Kidney (tissue), 14 donors: ENCODE measurements around the gene SLC10A6. TPM values are rescaled to one million over a fixed set of nuclear protein-coding genes. Genes with fewer than 3 reads are reported as not detected.
A peak's percentile ranks its signal among the peaks of the same experiment; 100 is the strongest.

ENCODE experiments used
- DNase-seq, 5 donors: peaks; one replicate each; pipeline ENCODE4 v3.0.0-alpha.2; 2013 to 2020
- FAIRE-seq: peaks from 2 replicates; lab custom pipeline; 2012; peaks lifted over from hg19 to GRCh38; lab: Jason Lieb, UNC
- H3K27ac ChIP-seq, 2 donors: one replicate each; pipeline ENCODE4 v1.7.0; 2013; ENCODE audit warnings: low read depth in 2 of 2, low read length in 2 of 2, inconsistent platforms in 1 of 2
- H3K27me3 ChIP-seq: one replicate; pipeline ENCODE4 v1.7.1; 2013; ENCODE audit warnings: low read length, inconsistent platforms; ENCODE audit not compliant: control insufficient read depth, insufficient read depth
- H3K36me3 ChIP-seq, 3 donors: one replicate each; pipeline versions ENCODE4 v1.7.0 to v1.7.1; 2013; ENCODE audit warnings: low read length in 3 of 3, control low read depth in 1 of 3, inconsistent platforms in 1 of 3; ENCODE audit not compliant: insufficient read depth in 3 of 3, control insufficient read depth in 2 of 3
- H3K4me1 ChIP-seq, 3 donors: one replicate each; pipeline versions ENCODE4 v1.7.0 to v1.7.1; 2013; ENCODE audit warnings: low read length in 3 of 3, inconsistent platforms in 1 of 3, low read depth in 1 of 3; ENCODE audit not compliant: control insufficient read depth in 2 of 3, insufficient read depth in 2 of 3
- H3K4me3 ChIP-seq, 3 donors: one replicate each; pipeline versions ENCODE4 v1.7.0 to v1.8.1; 2013; ENCODE audit warnings: low read length in 3 of 3, control low read depth in 1 of 3, inconsistent platforms in 1 of 3
- H3K9ac ChIP-seq, 3 donors: one replicate each; pipeline versions ENCODE4 v1.7.0 to v1.7.1; 2013; ENCODE audit warnings: low read length in 3 of 3, control low read depth in 1 of 3, inconsistent platforms in 1 of 3
- H3K9me3 ChIP-seq, 3 donors: one replicate each; pipeline versions ENCODE4 v1.7.0 to v1.7.1; 2013; ENCODE audit warnings: low read length in 3 of 3, control low read depth in 1 of 3, inconsistent platforms in 1 of 3; ENCODE audit not compliant: control insufficient read depth in 2 of 3, insufficient read depth in 1 of 3
- intact Hi-C: fragments of 100-400 bp; cut with DNase I; formaldehyde crosslinking; loops from one replicate; pipeline ENCODE4 v1.11.1; 2022
- polyA plus RNA-seq: library from polyadenylated mRNA; stranded (reverse); fragments of 350-450 nt; fragmentation: Illumina TruSeq; extraction: RNeasy Lipid Tissue Mini Kit (QIAGEN cat#74804); gene quantifications from one replicate; pipeline ENCODE4 v1.2.3, GENCODE V29; 2014; ENCODE audit warnings: low read depth, low replicate concordance; ENCODE audit not compliant: insufficient read depth
- total RNA-seq: library from RNA; stranded (reverse); fragmentation: NEBNext Ultra II Directional; extraction: Animal tissue kit (Norgen Biotek cat#: 25700); gene quantifications from one replicate; pipeline ENCODE4 v1.2.1, GENCODE V29; 2021
- TF ChIP-seq, protein P1 (sequence below): IDR thresholded peaks from 3 replicates; pipeline ENCODE4 v1.5.1; 2012; ENCODE audit warnings: mild to moderate bottlenecking, moderate library complexity, borderline replicate concordance; ENCODE audit not compliant: insufficient read depth; ENCODE audit errors: extremely low read depth
- donor health status: control.
- donor health status: control.
- donor health status: control.
- donor health status: control.
- donor health status: control.
- donor health status: DM: yes; HTN: yes; CAD: no.
- donor health status: Normal renal cell carcinoma (clear cell type).

Gene SLC10A6
- total and polyA plus RNA-seq, 2 donors from 2014 or later: 1.4 TPM; not detected in 1

DNA sequence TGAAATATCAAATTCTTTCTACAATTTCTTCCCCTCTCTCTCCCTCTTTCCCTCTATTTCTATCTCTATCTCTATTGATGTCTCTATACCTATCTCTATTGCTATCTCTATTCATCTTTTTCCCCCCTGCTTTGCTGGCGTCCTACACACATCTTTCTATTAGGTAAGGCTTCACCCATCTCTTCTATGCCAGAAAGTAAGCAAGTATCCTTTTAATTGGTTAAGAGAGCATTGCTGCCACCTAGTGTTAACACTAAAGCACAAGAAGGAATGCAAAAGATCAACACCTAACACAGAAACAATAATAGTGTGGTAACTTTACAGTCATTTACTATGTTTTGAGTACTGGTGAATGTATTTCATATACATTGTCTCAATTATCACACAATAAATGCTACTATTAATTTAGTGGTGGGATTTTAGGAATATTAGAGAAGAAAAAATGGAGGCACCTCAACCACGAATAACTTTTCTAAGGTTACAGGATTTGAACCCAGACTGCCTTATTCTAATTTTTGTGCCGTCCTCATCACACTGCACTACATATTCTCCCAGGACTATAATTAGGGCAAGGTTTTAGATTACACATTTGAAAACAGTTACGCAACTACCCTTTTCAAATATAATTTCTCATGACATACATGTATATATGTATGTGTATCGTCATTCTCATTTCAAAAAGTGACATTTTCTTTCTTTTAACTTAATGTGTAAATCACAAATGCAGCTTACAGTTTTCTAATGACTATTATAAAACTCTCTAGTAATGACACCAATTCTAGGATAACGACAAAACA lies 46.7 kb upstream of the SLC10A6 start:
- DNase-seq (peak in 2 of 5 donors; percentile 78 to 90), FAIRE-seq (peak; percentile 98)
- no peaks in the 10 kb centered on the region for H3K27me3 ChIP-seq
- no peak overlapping the region for H3K4me3 ChIP-seq
- H3K9me3 ChIP-seq: no peaks in the 10 kb centered on the region
- intact Hi-C loops: no loop called here
- TF ChIP-seq, protein P1, sequence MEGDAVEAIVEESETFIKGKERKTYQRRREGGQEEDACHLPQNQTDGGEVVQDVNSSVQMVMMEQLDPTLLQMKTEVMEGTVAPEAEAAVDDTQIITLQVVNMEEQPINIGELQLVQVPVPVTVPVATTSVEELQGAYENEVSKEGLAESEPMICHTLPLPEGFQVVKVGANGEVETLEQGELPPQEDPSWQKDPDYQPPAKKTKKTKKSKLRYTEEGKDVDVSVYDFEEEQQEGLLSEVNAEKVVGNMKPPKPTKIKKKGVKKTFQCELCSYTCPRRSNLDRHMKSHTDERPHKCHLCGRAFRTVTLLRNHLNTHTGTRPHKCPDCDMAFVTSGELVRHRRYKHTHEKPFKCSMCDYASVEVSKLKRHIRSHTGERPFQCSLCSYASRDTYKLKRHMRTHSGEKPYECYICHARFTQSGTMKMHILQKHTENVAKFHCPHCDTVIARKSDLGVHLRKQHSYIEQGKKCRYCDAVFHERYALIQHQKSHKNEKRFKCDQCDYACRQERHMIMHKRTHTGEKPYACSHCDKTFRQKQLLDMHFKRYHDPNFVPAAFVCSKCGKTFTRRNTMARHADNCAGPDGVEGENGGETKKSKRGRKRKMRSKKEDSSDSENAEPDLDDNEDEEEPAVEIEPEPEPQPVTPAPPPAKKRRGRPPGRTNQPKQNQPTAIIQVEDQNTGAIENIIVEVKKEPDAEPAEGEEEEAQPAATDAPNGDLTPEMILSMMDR: peak; percentile 78
- no peak overlapping the region for H3K27ac ChIP-seq
- no peak overlapping the region for H3K9ac ChIP-seq
- H3K36me3 ChIP-seq: no peaks in the 10 kb centered on the region
- H3K4me1 ChIP-seq: peaks cover 0 to 2% (median 0%) of the 10 kb centered on the region in 3 donors

DNA sequence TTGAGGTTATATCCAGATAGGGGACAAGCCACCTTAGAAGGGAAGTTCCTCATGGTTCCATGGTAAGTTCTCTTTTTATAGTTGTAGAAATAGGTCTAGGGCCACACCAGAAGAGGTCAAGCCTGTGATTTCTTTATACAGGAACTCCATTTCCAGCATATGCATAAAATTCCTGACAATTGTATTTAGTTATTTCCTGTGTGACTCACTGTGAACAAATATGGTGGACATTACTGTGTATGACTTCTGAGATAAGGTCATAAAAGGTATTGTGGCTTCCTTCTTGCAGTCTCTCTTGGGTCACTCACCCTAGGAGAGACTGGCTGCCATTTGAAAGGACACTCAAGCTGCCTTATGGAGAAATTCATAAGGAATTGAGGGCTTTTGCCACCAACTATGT lies 45.3 kb upstream of the SLC10A6 start:
- DNase-seq (no peak), FAIRE-seq (no peak)
- intact Hi-C loops: loop anchor here (5.0 kb wide), 1 partner anchor 392 kb away; no protein-coding TSS in a partner anchor
- Histone ChIP-seq H3K9ac (no peak overlapping the region), H3K27ac (no peak overlapping the region), H3K4me3 (no peak overlapping the region), H3K9me3 (no peaks in the 10 kb centered on the region), H3K27me3 (no peaks in the 10 kb centered on the region), H3K36me3 (no peaks in the 10 kb centered on the region), H3K4me1 (peaks cover 0 to 2% (median 0%) of the 10 kb centered on the region in 3 donors)
- TF ChIP-seq, protein P1: no peak

DNA sequence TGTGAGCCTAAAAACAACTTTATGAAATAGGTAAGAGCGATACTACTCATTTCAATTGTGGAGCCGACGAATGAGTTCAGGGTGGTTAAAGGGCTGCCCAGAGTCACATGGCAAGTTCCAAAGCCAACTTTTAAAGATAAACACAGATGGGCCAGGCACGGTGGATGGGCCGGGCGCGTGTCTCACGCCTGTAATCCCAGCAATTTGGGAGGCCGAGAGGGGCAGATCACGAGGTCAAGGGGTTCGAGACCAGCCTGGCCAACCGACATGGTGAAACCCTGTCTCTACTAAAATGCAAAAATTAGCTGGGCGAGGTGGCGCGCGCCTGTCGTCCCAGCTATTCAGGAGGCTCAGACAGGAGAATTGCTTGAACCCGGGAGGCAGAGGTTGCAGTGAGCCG lies 44.0 kb upstream of the SLC10A6 start:
- no peak for FAIRE-seq
- DNase-seq: no peak
- Histone ChIP-seq H3K4me1 (peaks cover 0 to 2% (median 0%) of the 10 kb centered on the region in 3 donors), H3K27ac (no peak overlapping the region), H3K9ac (peak overlapping the region in 1 of 3 donors; percentile 91), H3K36me3 (no peaks in the 10 kb centered on the region), H3K4me3 (peak overlapping the region in 1 of 3 donors; percentile 75), H3K27me3 (no peaks in the 10 kb centered on the region), H3K9me3 (no peaks in the 10 kb centered on the region)
- TF ChIP-seq, protein P1: no peak
- intact Hi-C loops: loop anchor here (5.0 kb wide), 1 partner anchor 391 kb away; no protein-coding TSS in a partner anchor
